Neuronal stem cell (in vitro differentiated cells): ENCODE data around the gene TTC4.

Source experiments
- DNase-seq: peaks from one replicate; pipeline ENCODE4 v3.0.0-alpha.2; 2013; ENCODE audit warnings: low spot score
- H2AFZ ChIP-seq: one replicate; pipeline ENCODE4 v1.6.1; 2013; ENCODE audit warnings: mild to moderate bottlenecking, low read length, inconsistent platforms
- H2AK5ac ChIP-seq: 2 replicates; pipeline ENCODE4 v1.6.1; 2013; ENCODE audit warnings: low read depth, mild to moderate bottlenecking, inconsistent platforms, low read length, moderate library complexity, mixed read lengths
- H2BK120ac ChIP-seq: 2 replicates; pipeline ENCODE4 v1.6.1; 2013; ENCODE audit warnings: low read depth, mild to moderate bottlenecking, inconsistent platforms, low read length, moderate library complexity, mixed read lengths
- H2BK12ac ChIP-seq: one replicate; pipeline ENCODE4 v1.6.1; 2013; ENCODE audit warnings: low read length, inconsistent platforms
- H2BK15ac ChIP-seq: 2 replicates; pipeline ENCODE4 v1.6.1; 2013; ENCODE audit warnings: mild to moderate bottlenecking, low read length, inconsistent platforms, mixed read lengths
- H2BK5ac ChIP-seq: one replicate; pipeline ENCODE4 v1.6.1; 2013; ENCODE audit warnings: inconsistent platforms, mild to moderate bottlenecking, low read length, moderate library complexity
- H3K14ac ChIP-seq: one replicate; pipeline ENCODE4 v1.6.1; 2013; ENCODE audit warnings: low read length, inconsistent platforms
- H3K18ac ChIP-seq: 2 replicates; pipeline ENCODE4 v1.6.1; 2013; ENCODE audit warnings: low read length, inconsistent platforms
- H3K23ac ChIP-seq: 2 replicates; pipeline ENCODE4 v1.6.1; 2013; ENCODE audit warnings: low read depth, mild to moderate bottlenecking, mixed read lengths, low read length, inconsistent platforms; ENCODE audit not compliant: poor library complexity
- H3K27ac ChIP-seq: replicated peaks from 3 replicates; pipeline ENCODE4 v1.5.1; 2013; ENCODE audit warnings: low read length, inconsistent platforms
- H3K27me3 ChIP-seq, 3 experiments: 2 replicates each; pipeline ENCODE4 v1.6.1; 2013; ENCODE audit warnings: low read length in 3 of 3, mild to moderate bottlenecking in 2 of 3, inconsistent platforms in 1 of 3, low read depth in 1 of 3, mixed read lengths in 1 of 3, moderate library complexity in 1 of 3; ENCODE audit not compliant: control insufficient read depth in 3 of 3, insufficient read depth in 3 of 3
- H3K36me3 ChIP-seq, 2 donors: replicated peaks in 1 of 2; 2 replicates each; pipeline ENCODE4 v1.6.1; 2013; ENCODE audit warnings: low read length in 2 of 2; ENCODE audit not compliant: control insufficient read depth in 2 of 2, insufficient read depth in 2 of 2
- H3K4ac ChIP-seq: 2 replicates; pipeline ENCODE4 v1.6.1; 2013; ENCODE audit warnings: inconsistent platforms, mild to moderate bottlenecking, low read length, moderate library complexity
- H3K4me1 ChIP-seq, 2 donors: 1 replicate in 1 of 2; 2 replicates in 1 of 2; pipeline ENCODE4 v1.6.1; 2013; ENCODE audit warnings: low read length in 2 of 2, low read depth in 1 of 2; ENCODE audit not compliant: control insufficient read depth in 2 of 2, insufficient read depth in 1 of 2
- H3K4me2 ChIP-seq: one replicate; pipeline ENCODE4 v1.6.1; 2013; ENCODE audit warnings: mild to moderate bottlenecking, low read length, inconsistent platforms; ENCODE audit not compliant: insufficient read depth, poor library complexity, severe bottlenecking
- H3K4me3 ChIP-seq, 2 donors: 2 replicates each; pipeline ENCODE4 v1.5.1; 2013; ENCODE audit warnings: low read length in 2 of 2, mild to moderate bottlenecking in 2 of 2, inconsistent platforms in 1 of 2, moderate library complexity in 1 of 2
- H3K79me1 ChIP-seq: one replicate; pipeline ENCODE4 v1.6.1; 2013; ENCODE audit warnings: low read depth, mild to moderate bottlenecking, inconsistent platforms, low read length, moderate library complexity
- H3K9ac ChIP-seq: one replicate; pipeline ENCODE4 v1.6.1; 2013; ENCODE audit warnings: mild to moderate bottlenecking, low read depth, low read length, inconsistent platforms; ENCODE audit not compliant: poor library complexity
- H3K9me3 ChIP-seq, 2 donors: replicated peaks in 1 of 2; 2 replicates each; pipeline versions ENCODE3 to v1.6.1; 2013; ENCODE audit warnings: low read length in 2 of 2, mild to moderate bottlenecking in 2 of 2, inconsistent platforms in 1 of 2, low read depth in 1 of 2, mixed read lengths in 1 of 2, moderate library complexity in 1 of 2; ENCODE audit not compliant: control insufficient read depth in 2 of 2, insufficient read depth in 1 of 2
- H4K8ac ChIP-seq: one replicate; pipeline ENCODE4 v1.6.1; 2013; ENCODE audit warnings: low read depth, mild to moderate bottlenecking, inconsistent platforms, low read length, moderate library complexity
- H4K91ac ChIP-seq: one replicate; pipeline ENCODE4 v1.6.1; 2013; ENCODE audit warnings: low read length, low read depth, mild to moderate bottlenecking, inconsistent platforms; ENCODE audit not compliant: poor library complexity
- WGBS, 2 donors: extraction: QIAGEN DNeasy Blood & Tissue Kit; methylation state at CpG; one replicate each; pipeline ENCODE4 v1.1.7; 2013; ENCODE audit warnings: missing lambda C conversion rate in 2 of 2, mixed read lengths in 1 of 2; ENCODE audit not compliant: insufficient read length in 2 of 2, insufficient replicate concordance in 1 of 2; ENCODE audit errors: extremely low coverage in 2 of 2; 5-methylcytosine and 5-hydroxymethylcytosine counted together

Gene TTC4

GRCh38 chr1:54738244-54738643, 22.6 kb downstream of the TTC4 start:
- no peak overlapping the region for H4K91ac ChIP-seq
- no peak overlapping the region for H3K4me3 ChIP-seq
- no peak overlapping the region for H2AFZ ChIP-seq
- H2BK15ac ChIP-seq, result no peak overlapping the region
- no peak overlapping the region for H2AK5ac ChIP-seq
- no peak overlapping the region for H3K9ac ChIP-seq
- H3K27ac ChIP-seq, result no peak overlapping the region
- no peaks in the 10 kb centered on the region for H3K9me3 ChIP-seq
- H3K36me3 ChIP-seq, result peaks cover 44 to 93% of the 10 kb centered on the region in 2 donors
- H4K8ac ChIP-seq, result no peak overlapping the region
- H2BK5ac ChIP-seq, result no peak overlapping the region
- H3K18ac ChIP-seq, result no peak overlapping the region
- no peak overlapping the region for H3K4me2 ChIP-seq
- no peaks in the 10 kb centered on the region for H3K79me1 ChIP-seq
- WGBS, 2 donors, result no CpG with 5 or more reads among the region's 6 CpGs
- DNase-seq, result no peak
- no peak overlapping the region for H2BK12ac ChIP-seq
- H3K14ac ChIP-seq, result no peak overlapping the region
- H3K27me3 ChIP-seq, result no peaks in the 10 kb centered on the region
- H3K4me1 ChIP-seq, result no peaks in the 10 kb centered on the region
- H3K4ac ChIP-seq, result no peak overlapping the region
- H3K23ac ChIP-seq, result no peak overlapping the region
- no peak overlapping the region for H2BK120ac ChIP-seq

GRCh38 chr1:54741531-54741930, 25.9 kb downstream of the TTC4 start:
- Histone ChIP-seq H2AFZ (no peak overlapping the region), H4K91ac (no peak overlapping the region), H2BK12ac (no peak overlapping the region), H3K14ac (no peak overlapping the region), H3K4me1 (no peaks in the 10 kb centered on the region), H3K4ac (no peak overlapping the region), H2BK15ac (no peak overlapping the region), H3K9ac (no peak overlapping the region), H3K4me2 (no peak overlapping the region), H3K4me3 (no peak overlapping the region), H3K79me1 (no peaks in the 10 kb centered on the region), H3K27me3 (no peaks in the 10 kb centered on the region), H3K9me3 (no peaks in the 10 kb centered on the region), H3K23ac (no peak overlapping the region), H4K8ac (no peak overlapping the region), H2BK5ac (no peak overlapping the region), H2BK120ac (no peak overlapping the region), H3K18ac (no peak overlapping the region), H3K27ac (no peak overlapping the region), H2AK5ac (no peak overlapping the region), H3K36me3 (peaks cover 45 to 72% of the 10 kb centered on the region in 2 donors)
- no peak for DNase-seq
- no CpG with 5 or more reads among the region's 4 CpGs for WGBS, 2 donors

- H2AK5ac ChIP-seq, result no peak overlapping the region
- H3K9me3 ChIP-seq, result no peaks in the 10 kb centered on the region
- no peak overlapping the region for H3K14ac ChIP-seq
- no peak overlapping the region for H4K8ac ChIP-seq
- H2BK120ac ChIP-seq, result no peak overlapping the region
- no peak overlapping the region for H3K4me3 ChIP-seq
- no peak overlapping the region for H3K9ac ChIP-seq
- no peaks in the 10 kb centered on the region for H3K27me3 ChIP-seq
- no peak overlapping the region for H2BK15ac ChIP-seq
- H3K4ac ChIP-seq, result no peak overlapping the region
- no peak overlapping the region for H4K91ac ChIP-seq
- H3K4me1 ChIP-seq, result no peaks in the 10 kb centered on the region
- DNase-seq, result no peak
- H2BK5ac ChIP-seq, result no peak overlapping the region
- WGBS, 2 donors, result no CpG with 5 or more reads among the region's 4 CpGs
- H3K4me2 ChIP-seq, result no peak overlapping the region
- peaks cover 38 to 64% of the 10 kb centered on the region in 2 donors for H3K36me3 ChIP-seq
- H3K23ac ChIP-seq, result no peak overlapping the region
- no peak overlapping the region for H3K27ac ChIP-seq
- H2AFZ ChIP-seq, result no peak overlapping the region
- no peak overlapping the region for H2BK12ac ChIP-seq
- no peaks in the 10 kb centered on the region for H3K79me1 ChIP-seq
- no peak overlapping the region for H3K18ac ChIP-seq
Measured at GRCh38 chr1:54742282-54742681, 26.6 kb downstream of the TTC4 start.

GRCh38 chr1:54743416-54744226, 28.0 kb downstream of the TTC4 start:
- Histone ChIP-seq H3K18ac (no peak overlapping the region), H4K91ac (no peak overlapping the region), H2BK15ac (no peak overlapping the region), H3K9me3 (no peaks in the 10 kb centered on the region), H2BK12ac (no peak overlapping the region), H3K36me3 (peaks cover 32 to 54% of the 10 kb centered on the region in 2 donors), H3K27me3 (peaks cover 0 to 6% (median 0%) of the 10 kb centered on the region in 3 experiments), H3K4me2 (no peak overlapping the region), H3K14ac (no peak overlapping the region), H3K4me3 (no peak overlapping the region), H3K4ac (no peak overlapping the region), H4K8ac (no peak overlapping the region), H2BK120ac (no peak overlapping the region), H3K27ac (no peak overlapping the region), H3K23ac (no peak overlapping the region), H3K9ac (peak overlapping the region; percentile 22), H2BK5ac (no peak overlapping the region), H2AFZ (no peak overlapping the region), H2AK5ac (no peak overlapping the region), H3K4me1 (no peaks in the 10 kb centered on the region), H3K79me1 (no peaks in the 10 kb centered on the region)
- no CpG with 5 or more reads among the region's 12 CpGs for WGBS, 2 donors
- DNase-seq, result no peak
